Suprapubic skin (tissue), 4 donors: Measurements from ENCODE around the gene PTPRN2. TPM values are rescaled to one million over a fixed set of nuclear protein-coding genes. Genes with fewer than 3 reads are reported as not detected.

Experiments used
- DNase-seq, 2 donors: peaks; one replicate each; pipeline ENCODE4 v3.0.0-alpha.2; 2019; ENCODE audit warnings: low spot score in 2 of 2
- H3K27ac ChIP-seq: fragments of 200-600 bp; sonication (generic); one replicate; pipeline ENCODE4 v1.5.1; 2019
- H3K27me3 ChIP-seq: fragments of 200-600 bp; sonication (generic); one replicate; pipeline ENCODE4 v1.5.1; 2019
- H3K36me3 ChIP-seq: fragments of 200-600 bp; sonication (generic); one replicate; pipeline ENCODE4 v1.5.1; 2019
- H3K4me1 ChIP-seq: fragments of 200-600 bp; sonication (generic); one replicate; pipeline ENCODE4 v1.5.1; 2019
- H3K4me3 ChIP-seq: fragments of 200-600 bp; sonication (generic); one replicate; pipeline ENCODE4 v1.5.1; 2019; ENCODE audit warnings: mild to moderate bottlenecking
- H3K9me3 ChIP-seq: fragments of 200-600 bp; sonication (generic); one replicate; pipeline ENCODE4 v1.5.1; 2019
- CTCF ChIP-seq, 2 donors: fragments of 200-600 bp in 1 of 2; fragments of 450-650 bp in 1 of 2; sonication (generic) in 1 of 2; IDR thresholded peaks; one replicate each; pipeline ENCODE4 v1.5.1; 2016 to 2019; ENCODE audit warnings: antibody characterized with exemption in 2 of 2, mild to moderate bottlenecking in 1 of 2, moderate library complexity in 1 of 2
- EP300 ChIP-seq: sonication (generic); formaldehyde crosslinking; IDR thresholded peaks from one replicate; pipeline ENCODE4 v1.6.1; 2017; ENCODE audit warnings: antibody characterized with exemption
- POLR2A ChIP-seq, 2 donors: fragments of 450-650 bp; IDR thresholded peaks; one replicate each; pipeline ENCODE4 v1.6.1; 2017; ENCODE audit warnings: antibody characterized with exemption in 2 of 2, mild to moderate bottlenecking in 2 of 2, moderate library complexity in 2 of 2
- POLR2AphosphoS5 ChIP-seq, 3 donors: sonication (generic); formaldehyde crosslinking; IDR thresholded peaks; one replicate each; pipeline ENCODE4 v1.6.1; 2017; ENCODE audit warnings: antibody characterized with exemption in 3 of 3
- WGBS: methylation state at CpG from one replicate; pipeline ENCODE4 v1.1.5; 2018; 5-methylcytosine and 5-hydroxymethylcytosine counted together
- total RNA-seq, 4 donors: library from RNA; depleted of rRNA; stranded (reverse); fragments of >200 nt; gene quantifications; one replicate each; pipeline ENCODE4 v1.1.0, GENCODE V29; 2016

PTPRN2 gene
- total RNA-seq, 4 donors from 2014 or later: 0.23 to 1.8 (median 1.3) TPM

- Histone ChIP-seq H3K4me1 (peaks cover 10% of the 10 kb centered on the region), H3K4me3 (no peak overlapping the region), H3K27ac (no peak overlapping the region), H3K36me3 (no peaks in the 10 kb centered on the region), H3K27me3 (peaks cover 3% of the 10 kb centered on the region), H3K9me3 (no peaks in the 10 kb centered on the region)
- WGBS: 68% methylated on average over 19 of the region's 28 CpGs
- DNase-seq: no peak
- TF ChIP-seq EP300: no peak
- TF ChIP-seq CTCF (IDR thresholded peaks at IDR 0.05): no peak
- TF ChIP-seq POLR2A (IDR thresholded peaks at IDR 0.05): no peak
- no peak for TF ChIP-seq POLR2AphosphoS5 (IDR thresholded peaks at IDR 0.05)
Observed at GRCh38 chr7:158001621-158002320, 585.9 kb downstream of the PTPRN2 start.

- WGBS: 35% methylated on average over 2 of the region's 12 CpGs
- H3K4me1 ChIP-seq: peaks cover 10% of the 10 kb centered on the region
- TF ChIP-seq CTCF (IDR thresholded peaks at IDR 0.05) (no peak), POLR2AphosphoS5 (IDR thresholded peaks at IDR 0.05) (no peak), EP300 (no peak), POLR2A (IDR thresholded peaks at IDR 0.05) (no peak)
- H3K27ac ChIP-seq: no peak overlapping the region
- no peaks in the 10 kb centered on the region for H3K36me3 ChIP-seq
- no peaks in the 10 kb centered on the region for H3K27me3 ChIP-seq
- H3K9me3 ChIP-seq: no peaks in the 10 kb centered on the region
- H3K4me3 ChIP-seq: no peak overlapping the region
- no peak for DNase-seq
Observed at GRCh38 chr7:158001003-158001402, 586.6 kb downstream of the PTPRN2 start.

- Histone ChIP-seq H3K27me3 (no peaks in the 10 kb centered on the region), H3K27ac (no peak overlapping the region), H3K36me3 (no peaks in the 10 kb centered on the region), H3K9me3 (no peaks in the 10 kb centered on the region), H3K4me3 (no peak overlapping the region), H3K4me1 (peaks cover 10% of the 10 kb centered on the region)
- no peak for TF ChIP-seq CTCF (IDR thresholded peaks at IDR 0.05)
- no peak for TF ChIP-seq POLR2A (IDR thresholded peaks at IDR 0.05)
- DNase-seq: no peak
- WGBS: 47% methylated on average over 6 of the region's 6 CpGs
Observed at GRCh38 chr7:158000160-158000559, 587.5 kb downstream of the PTPRN2 start.

GRCh38 chr7:157998884-157999552 lies 588.6 kb downstream of the PTPRN2 start:
- Histone ChIP-seq H3K4me1 (peaks cover 10% of the 10 kb centered on the region), H3K4me3 (no peak overlapping the region), H3K27ac (no peak overlapping the region), H3K27me3 (no peaks in the 10 kb centered on the region), H3K36me3 (no peaks in the 10 kb centered on the region), H3K9me3 (no peaks in the 10 kb centered on the region)
- 78% methylated on average over 24 of the region's 24 CpGs for WGBS
- TF ChIP-seq CTCF (IDR thresholded peaks at IDR 0.05): no peak
- TF ChIP-seq EP300: no peak
- no peak for TF ChIP-seq POLR2AphosphoS5 (IDR thresholded peaks at IDR 0.05)
- no peak for TF ChIP-seq POLR2A (IDR thresholded peaks at IDR 0.05)
- DNase-seq: no peak

GRCh38 chr7:157997471-157997870 lies 590.2 kb downstream of the PTPRN2 start:
- Histone ChIP-seq H3K36me3 (no peaks in the 10 kb centered on the region), H3K4me3 (no peak overlapping the region), H3K9me3 (no peaks in the 10 kb centered on the region), H3K27ac (no peak overlapping the region), H3K4me1 (peaks cover 10% of the 10 kb centered on the region), H3K27me3 (peaks cover 4% of the 10 kb centered on the region)
- DNase-seq: no peak
- no peak for TF ChIP-seq POLR2A (IDR thresholded peaks at IDR 0.05)
- TF ChIP-seq POLR2AphosphoS5 (IDR thresholded peaks at IDR 0.05): no peak
- TF ChIP-seq CTCF (IDR thresholded peaks at IDR 0.05): no peak
- no peak for TF ChIP-seq EP300
- 70% methylated on average over 4 of the region's 5 CpGs for WGBS
